HG03378 (cell line): ENCODE data around the gene IGSF6.
"Not testable (repeated sequence)": the region's sequence is repeated elsewhere in the genome, so short reads cannot be mapped to it uniquely, and the experiment has no call there.

Experiments used
- ATAC-seq: cut with Tn5 transposase; IDR thresholded peaks from one replicate; pipeline ENCODE4 v1.9.1; 2021; ENCODE audit warnings: mild to moderate bottlenecking, moderate library complexity; ENCODE audit not compliant: unreplicated experiment

IGSF6 gene

GRCh38 chr16:21654466-21654865, 2.1 kb upstream of the IGSF6 start:
- ATAC-seq = no peak

- ATAC-seq = no peak
Measured at GRCh38 chr16:21653571-21653970, 1.2 kb upstream of the IGSF6 start.

- no peak for ATAC-seq
Measured at GRCh38 chr16:21651515-21651914, 893 bp downstream of the IGSF6 start.

GRCh38 chr16:21650521-21650920, 1.9 kb downstream of the IGSF6 start:
- ATAC-seq = no peak

GRCh38 chr16:21649826-21650406, 2.5 kb downstream of the IGSF6 start:
- ATAC-seq = not testable (repeated sequence)

GRCh38 chr16:21647562-21648164, 4.7 kb downstream of the IGSF6 start:
- no peak for ATAC-seq

- ATAC-seq = peak; percentile 88
Measured at GRCh38 chr16:21646721-21647561, 5.5 kb downstream of the IGSF6 start.

GRCh38 chr16:21646091-21646490, 6.3 kb downstream of the IGSF6 start:
- ATAC-seq = no peak

- no peak for ATAC-seq
Measured at GRCh38 chr16:21645261-21645721, 7.1 kb downstream of the IGSF6 start.

GRCh38 chr16:21644674-21645073, 7.7 kb downstream of the IGSF6 start:
- ATAC-seq = no peak

GRCh38 chr16:21643785-21644184, 8.6 kb downstream of the IGSF6 start:
- ATAC-seq = no peak

- ATAC-seq = no peak
Measured at GRCh38 chr16:21642861-21643260, 9.5 kb downstream of the IGSF6 start.

GRCh38 chr16:21641916-21642315, 10.5 kb downstream of the IGSF6 start:
- ATAC-seq = no peak

- ATAC-seq = no peak
Measured at GRCh38 chr16:21639493-21639892, 12.9 kb downstream of the IGSF6 start.

- no peak for ATAC-seq
Measured at GRCh38 chr16:21638573-21638975, 13.8 kb downstream of the IGSF6 start.

- ATAC-seq = no peak
Measured at GRCh38 chr16:21637032-21637968, 15.1 kb downstream of the IGSF6 start.

GRCh38 chr16:21635694-21636093, 16.7 kb downstream of the IGSF6 start:
- not testable (repeated sequence) for ATAC-seq

- no peak for ATAC-seq
Measured at GRCh38 chr16:21634216-21634615, 18.2 kb downstream of the IGSF6 start.

- ATAC-seq = not testable (repeated sequence)
Measured at GRCh38 chr16:21631951-21632575, 20.3 kb downstream of the IGSF6 start.

- ATAC-seq = not testable (repeated sequence)
Measured at GRCh38 chr16:21631376-21631775, 21.0 kb downstream of the IGSF6 start.
